GM12875 (cell line): ENCODE measurements around the gene FAH.

Source experiments
- H3K4me3 ChIP-seq: one replicate; pipeline ENCODE4 v1.5.1; 2011; ENCODE audit warnings: low read depth, low read length, control low read depth
- TF ChIP-seq, protein P1 (sequence below): IDR thresholded peaks from 2 replicates; pipeline ENCODE4 v1.5.1; 2011; ENCODE audit warnings: low read depth, mild to moderate bottlenecking, control low read depth, inconsistent platforms, low read length, moderate library complexity, borderline replicate concordance; ENCODE audit not compliant: insufficient read depth

The FAH gene

DNA sequence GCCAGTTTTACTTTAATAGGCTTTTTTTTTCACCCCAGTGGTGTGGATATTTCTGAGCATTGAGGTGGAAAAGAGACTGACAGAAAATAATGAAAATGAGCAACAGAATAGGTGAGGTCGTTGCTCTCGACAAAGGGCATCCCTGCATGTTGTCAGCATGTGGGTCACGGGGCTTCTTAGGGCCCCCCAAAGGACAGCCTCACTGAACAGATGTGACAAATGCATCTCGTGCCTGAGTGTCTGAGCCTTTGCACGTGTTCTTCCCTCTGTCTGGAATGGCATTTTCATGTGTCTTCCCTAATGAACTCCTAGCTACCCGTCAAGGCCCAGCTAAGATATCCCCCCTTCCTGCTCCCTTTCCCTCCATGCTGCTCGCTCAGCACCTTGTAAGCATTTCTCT is 31.8 kb downstream of the FAH start:
- TF ChIP-seq, protein P1, sequence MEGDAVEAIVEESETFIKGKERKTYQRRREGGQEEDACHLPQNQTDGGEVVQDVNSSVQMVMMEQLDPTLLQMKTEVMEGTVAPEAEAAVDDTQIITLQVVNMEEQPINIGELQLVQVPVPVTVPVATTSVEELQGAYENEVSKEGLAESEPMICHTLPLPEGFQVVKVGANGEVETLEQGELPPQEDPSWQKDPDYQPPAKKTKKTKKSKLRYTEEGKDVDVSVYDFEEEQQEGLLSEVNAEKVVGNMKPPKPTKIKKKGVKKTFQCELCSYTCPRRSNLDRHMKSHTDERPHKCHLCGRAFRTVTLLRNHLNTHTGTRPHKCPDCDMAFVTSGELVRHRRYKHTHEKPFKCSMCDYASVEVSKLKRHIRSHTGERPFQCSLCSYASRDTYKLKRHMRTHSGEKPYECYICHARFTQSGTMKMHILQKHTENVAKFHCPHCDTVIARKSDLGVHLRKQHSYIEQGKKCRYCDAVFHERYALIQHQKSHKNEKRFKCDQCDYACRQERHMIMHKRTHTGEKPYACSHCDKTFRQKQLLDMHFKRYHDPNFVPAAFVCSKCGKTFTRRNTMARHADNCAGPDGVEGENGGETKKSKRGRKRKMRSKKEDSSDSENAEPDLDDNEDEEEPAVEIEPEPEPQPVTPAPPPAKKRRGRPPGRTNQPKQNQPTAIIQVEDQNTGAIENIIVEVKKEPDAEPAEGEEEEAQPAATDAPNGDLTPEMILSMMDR = no peak
- H3K4me3 ChIP-seq = no peak overlapping the region

DNA sequence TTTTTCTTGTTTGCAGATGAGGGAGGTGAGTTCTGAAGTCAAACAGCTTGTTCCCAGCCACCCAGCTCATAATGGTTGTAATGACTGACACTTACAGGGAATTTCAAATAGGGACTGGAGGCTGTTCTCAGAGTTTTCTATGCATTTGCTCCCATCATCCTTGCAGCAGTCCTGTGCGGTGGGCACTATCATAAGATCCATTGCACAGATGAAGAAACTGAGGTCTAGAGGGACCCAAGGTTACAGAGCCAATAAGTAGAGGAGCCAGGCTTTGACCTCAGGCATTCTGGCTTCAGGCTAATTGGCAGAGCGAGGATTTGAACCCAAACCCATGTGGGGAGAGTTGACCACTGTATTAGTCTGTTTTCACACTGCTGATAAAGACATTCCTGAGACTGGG is 32.4 kb downstream of the FAH start:
- no peak overlapping the region for H3K4me3 ChIP-seq
- TF ChIP-seq, protein P1 = no peak

DNA sequence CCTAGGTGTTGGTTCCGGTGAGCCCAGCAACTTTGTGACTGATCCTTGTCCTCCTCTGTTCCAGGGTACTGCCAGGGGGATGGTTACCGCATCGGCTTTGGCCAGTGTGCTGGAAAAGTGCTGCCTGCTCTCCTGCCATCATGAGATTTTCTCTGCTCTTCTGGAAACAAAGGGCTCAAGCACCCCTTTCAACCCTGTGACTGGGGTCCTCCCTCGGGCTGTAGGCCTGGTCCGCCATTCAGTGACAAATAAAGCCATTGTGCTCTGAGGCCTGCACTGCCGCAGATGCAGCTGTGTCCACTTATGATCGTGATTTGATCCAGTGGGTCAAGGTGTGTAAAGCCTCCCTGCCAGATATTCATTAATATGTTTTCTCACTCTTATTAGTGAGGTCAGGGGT is 33.3 kb downstream of the FAH start:
- TF ChIP-seq, protein P1 = no peak
- no peak overlapping the region for H3K4me3 ChIP-seq

DNA sequence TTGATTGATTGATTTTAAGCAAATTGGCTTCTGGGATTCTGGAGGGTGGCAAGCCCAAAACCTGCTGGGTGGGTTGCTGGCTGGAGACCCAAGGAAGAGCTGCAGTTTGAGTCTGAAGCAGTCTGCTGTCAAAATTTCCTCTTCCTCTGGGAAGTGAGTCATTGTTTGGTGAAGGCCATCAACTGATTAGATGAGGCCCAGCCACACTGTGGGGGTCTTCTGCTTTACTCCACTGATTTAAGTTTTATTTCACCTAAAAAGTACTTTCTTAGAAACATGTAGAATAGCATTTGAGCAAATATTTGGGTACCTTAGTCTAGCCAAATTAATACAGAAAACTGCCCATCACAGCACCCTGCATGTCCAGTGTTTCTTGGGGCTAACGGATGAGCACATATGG is 33.8 kb downstream of the FAH start:
- TF ChIP-seq, protein P1 = no peak
- H3K4me3 ChIP-seq = no peak overlapping the region

DNA sequence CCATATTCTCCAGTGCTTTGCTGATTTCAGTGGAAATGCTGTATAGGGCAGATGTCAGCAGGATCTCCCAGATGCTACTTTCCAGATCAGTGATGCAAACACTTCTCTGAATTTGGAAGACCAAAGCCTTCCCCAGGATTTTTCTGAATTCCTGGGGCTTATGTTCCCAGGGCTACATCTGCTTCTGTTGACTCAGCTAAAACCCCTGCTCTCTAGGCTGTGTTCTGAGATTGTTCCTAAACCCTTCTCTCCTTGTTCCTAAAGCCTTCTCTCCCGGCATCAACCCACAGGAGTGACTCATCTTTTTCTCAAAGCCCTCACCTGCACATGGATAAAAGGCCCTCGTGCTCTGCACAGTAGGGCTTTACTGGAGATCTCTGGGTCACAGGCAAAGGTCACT is 35.5 kb downstream of the FAH start:
- TF ChIP-seq, protein P1 = no peak
- H3K4me3 ChIP-seq = no peak overlapping the region

DNA sequence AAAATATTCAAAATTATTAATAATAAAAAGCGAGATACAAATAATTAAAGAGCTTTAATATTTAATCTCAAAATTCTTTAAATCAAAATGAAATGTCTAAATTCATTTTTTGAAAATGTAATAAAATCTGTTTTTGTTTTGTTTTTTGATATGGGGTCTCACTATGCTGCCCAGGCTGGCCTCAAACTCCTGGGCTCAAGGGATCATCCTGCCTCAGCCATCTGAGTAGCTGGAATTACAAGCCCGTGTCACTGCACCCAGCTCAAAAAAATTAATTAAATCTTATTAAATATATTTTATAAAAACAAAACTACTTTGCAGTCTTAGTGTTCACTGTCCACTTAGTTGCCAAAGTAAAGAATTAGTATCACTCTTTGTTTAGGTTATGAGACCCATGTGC is 38.4 kb downstream of the FAH start:
- H3K4me3 ChIP-seq = no peak overlapping the region
- TF ChIP-seq, protein P1 = no peak

DNA sequence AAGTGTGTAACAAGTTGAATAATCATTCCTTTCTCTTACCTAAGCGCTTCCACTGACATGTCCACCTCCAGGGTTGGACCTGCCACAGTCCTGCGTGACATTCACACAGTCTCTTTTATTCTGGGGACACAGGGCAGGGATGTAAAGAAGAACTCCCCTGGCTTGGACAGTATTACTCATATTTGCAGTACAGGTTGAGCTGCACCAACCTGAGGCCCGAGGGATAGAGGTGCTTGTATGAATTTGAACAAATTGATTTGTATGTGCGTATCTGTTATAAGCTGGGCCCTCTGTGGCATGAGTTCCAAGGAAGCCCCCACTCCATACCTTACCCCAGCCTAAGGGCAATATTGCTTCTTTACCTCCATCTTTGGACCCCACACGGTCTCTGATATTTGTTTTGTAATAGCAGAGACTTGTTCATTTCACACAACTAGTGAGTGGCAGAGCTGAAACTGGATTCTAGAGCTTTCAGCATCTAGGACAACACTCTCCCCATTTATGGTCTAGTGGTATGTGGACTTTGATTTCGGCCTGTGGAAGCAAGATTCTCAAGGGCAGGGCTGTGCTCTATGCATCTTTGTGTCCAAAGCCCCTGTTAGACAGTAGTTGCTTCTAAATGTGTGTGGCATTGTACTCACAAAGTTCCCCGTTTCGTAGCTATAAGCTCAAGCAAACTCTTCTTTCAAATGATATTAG is 39.2 kb downstream of the FAH start:
- no peak overlapping the region for H3K4me3 ChIP-seq

More for the DNA sequence above, 39.2 kb downstream of the FAH start:
- TF ChIP-seq, protein P1 = no peak
